ENCODE data around the gene AMZ1.

The AMZ1 gene

GRCh38 chr7:2757361-2757903 is 69.4 kb downstream of the AMZ1 start:
- DNase-seq = no peak

GRCh38 chr7:2757904-2758672 is 70.1 kb downstream of the AMZ1 start:
- no peak for DNase-seq

GRCh38 chr7:2758673-2759616 is 70.9 kb downstream of the AMZ1 start:
- DNase-seq = no peak

- DNase-seq = no peak
Measured at GRCh38 chr7:2759736-2760097, 71.7 kb downstream of the AMZ1 start.

GRCh38 chr7:2760098-2760889 is 72.3 kb downstream of the AMZ1 start:
- no peak for DNase-seq

- no peak for DNase-seq
Measured at GRCh38 chr7:2761131-2761624, 73.2 kb downstream of the AMZ1 start.

GRCh38 chr7:2761801-2762497 is 73.9 kb downstream of the AMZ1 start:
- no peak for DNase-seq

- no peak for DNase-seq
Measured at GRCh38 chr7:2763597-2763996, 75.6 kb downstream of the AMZ1 start.

GRCh38 chr7:2764621-2765020 is 76.6 kb downstream of the AMZ1 start:
- no peak for DNase-seq
